ENCODE measurements around the gene PIK3CD.

- TF ChIP-seq CTCF (IDR thresholded peaks at IDR 0.05; ENCODE audit: low read depth, low read length, poor library complexity, severe bottlenecking) (no peak), EZH2phosphoT487 (IDR thresholded peaks at IDR 0.05; ENCODE audit: borderline replicate concordance, low read length) (no peak)
These were observed 104.0 kb downstream of the PIK3CD start for GRCh38 chr1:9755441-9755995.
